Measurements from ENCODE around the gene HSBP1.
A peak's percentile ranks its signal among the peaks of the same experiment; 100 is the strongest.

Gene HSBP1

DNA sequence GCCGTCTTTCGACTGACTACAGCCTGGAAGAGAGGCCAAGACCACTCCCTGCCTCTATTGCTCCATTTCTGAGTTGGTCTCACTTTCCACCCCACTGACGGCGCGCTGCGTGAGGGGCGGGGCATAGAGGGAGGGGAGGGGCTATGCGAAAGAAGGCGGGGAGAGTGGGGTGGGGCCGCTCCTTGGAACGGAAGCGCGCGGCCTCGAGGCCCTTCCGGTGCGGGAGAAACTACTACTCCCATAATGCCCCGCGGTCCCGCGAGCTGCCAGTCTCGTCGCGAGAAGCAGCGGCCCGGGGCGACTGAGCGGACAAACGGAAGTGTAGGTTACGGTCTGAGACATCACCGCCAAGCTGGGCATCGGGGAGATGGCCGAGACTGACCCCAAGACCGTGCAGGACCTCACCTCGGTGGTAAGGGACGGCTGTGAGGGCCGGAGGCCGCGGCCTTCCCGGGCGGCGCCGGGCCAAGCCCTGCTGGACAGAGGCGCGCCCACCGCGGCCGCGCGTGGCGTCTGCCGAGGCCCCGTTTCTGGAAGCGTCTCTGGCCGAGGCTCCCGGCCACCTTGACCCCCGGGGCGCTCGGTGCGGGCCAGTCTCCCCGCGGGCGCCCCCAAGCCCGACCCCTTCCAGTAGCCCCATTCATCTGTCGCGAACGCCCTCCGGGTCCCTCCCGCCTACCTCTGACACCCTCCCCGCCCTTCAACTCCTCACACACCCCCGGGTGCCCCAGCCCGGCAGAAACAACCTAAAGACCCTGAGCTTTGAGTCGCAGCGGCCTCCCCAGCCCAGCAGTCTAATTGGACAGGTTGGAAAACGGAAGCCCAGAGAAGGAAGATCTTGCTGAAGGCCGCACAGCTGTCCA is at the start of gene HSBP1:
Gene HSBP1 (plus strand): TSS at position 269 of the 863 bp plus-strand sequence. CDS start 99 bp downstream, at position 368.
- peak; percentile 94 for DNase-seq (ENCODE audit: low spot score)

- no peak for DNase-seq (ENCODE audit: low spot score)
These were observed 45.4 kb upstream of the HSBP1 start for GRCh38 chr16:83762141-83762991.

DNA sequence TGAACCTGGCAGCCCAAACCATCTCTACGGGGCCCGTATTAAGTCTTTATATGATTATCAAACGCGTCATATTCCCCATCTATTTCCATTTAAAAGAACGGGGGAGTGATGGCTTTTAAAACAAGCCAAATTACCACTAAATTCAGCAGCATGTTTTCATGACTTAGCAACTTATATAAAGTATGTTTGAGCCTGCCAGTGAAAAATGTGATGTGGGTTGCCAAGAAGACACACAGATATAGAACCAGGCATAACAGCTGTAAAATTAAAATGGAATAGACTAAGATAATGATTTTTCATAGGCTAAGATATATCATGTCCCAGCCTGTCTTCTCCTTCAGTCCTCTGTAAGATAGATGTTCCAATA is 44.8 kb upstream of the HSBP1 start:
- no peak for DNase-seq (ENCODE audit: low spot score)

- DNase-seq (ENCODE audit: low spot score): peak; percentile 61
These were observed 38.8 kb upstream of the HSBP1 start for GRCh38 chr16:83768986-83769385.

DNA sequence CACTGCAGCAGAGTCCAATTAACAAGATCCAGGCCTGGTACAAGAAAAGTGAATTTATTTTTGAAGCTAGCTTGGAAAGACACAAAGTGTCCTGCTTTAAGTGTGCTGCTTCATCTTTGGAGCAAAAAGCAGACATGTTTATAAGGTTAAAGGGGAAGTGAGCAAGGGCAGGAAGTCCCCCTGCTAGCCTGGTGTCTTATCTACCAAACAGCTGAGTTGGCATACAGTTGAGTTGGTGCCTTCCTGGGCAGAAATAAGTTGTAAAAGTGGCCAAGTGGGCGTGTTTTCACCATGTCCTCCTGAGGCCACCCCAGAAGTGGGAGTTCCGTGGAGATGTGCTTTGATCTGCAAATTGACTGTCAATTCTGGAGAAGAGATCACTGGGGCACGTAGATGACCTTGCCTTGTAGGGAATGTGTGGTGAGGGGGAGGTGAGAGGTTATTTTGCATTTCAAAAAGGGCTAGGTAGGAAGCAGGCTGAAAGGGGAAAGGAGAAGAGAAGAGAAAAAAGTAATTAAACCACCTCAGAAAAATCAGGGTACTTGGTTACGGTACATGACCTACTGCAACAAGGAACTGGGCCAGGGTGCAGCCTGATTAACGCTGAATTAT is 38.3 kb upstream of the HSBP1 start:
- DNase-seq (ENCODE audit: low spot score): peak; percentile 48

DNA sequence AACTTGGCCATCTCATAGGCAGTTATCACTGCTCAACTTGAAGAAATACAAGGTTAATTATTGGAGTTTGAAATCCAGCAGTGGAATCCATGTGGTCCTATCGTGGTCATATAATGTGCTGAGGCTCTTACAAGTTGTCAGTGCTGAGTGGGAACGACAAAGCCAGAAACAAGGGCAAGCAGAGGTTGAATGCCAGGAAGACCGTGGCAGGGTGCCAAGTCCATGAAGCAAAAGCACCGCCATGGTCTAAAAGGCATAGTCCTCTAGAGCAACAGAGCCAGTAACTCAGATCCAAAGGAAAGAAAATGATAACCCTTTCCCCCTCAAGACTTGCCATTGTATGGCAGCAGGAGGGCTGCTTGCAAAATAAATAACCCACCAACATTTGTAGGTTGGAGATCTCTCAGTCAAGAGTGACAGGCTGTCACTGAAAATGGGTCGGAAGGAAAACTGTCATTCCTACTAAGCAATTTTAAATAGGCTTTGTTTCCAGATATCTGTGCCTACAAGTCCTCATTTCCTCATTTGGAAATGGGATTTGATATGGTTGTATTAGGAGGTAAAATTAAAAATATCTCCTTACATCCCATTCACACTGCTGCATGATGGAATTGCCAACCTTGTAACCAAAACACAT is 36.4 kb upstream of the HSBP1 start:
- peak; percentile 38 for DNase-seq (ENCODE audit: low spot score)

GRCh38 chr16:83772806-83773205 is 35.0 kb upstream of the HSBP1 start:
- no peak for DNase-seq (ENCODE audit: low spot score)

DNA sequence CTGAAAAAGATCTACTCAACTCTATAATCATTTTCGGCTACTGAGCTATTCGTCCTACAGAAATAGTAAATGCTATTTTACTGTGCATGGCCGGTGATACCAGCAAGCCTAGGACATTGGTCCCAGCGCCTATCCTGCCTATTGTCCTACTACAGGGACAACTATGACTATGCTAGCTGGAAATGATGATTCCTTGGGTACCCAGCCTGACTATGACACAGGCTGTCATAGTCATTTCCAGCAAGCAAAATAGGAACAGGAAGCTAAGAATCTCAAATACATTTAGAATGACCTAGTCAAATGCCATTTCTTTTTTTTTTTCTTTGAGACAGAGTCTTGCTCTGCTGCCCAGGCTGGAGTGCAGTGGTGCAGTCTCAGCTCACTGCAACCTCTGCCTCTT is 33.7 kb upstream of the HSBP1 start:
- peak; percentile 83 for DNase-seq (ENCODE audit: low spot score)

DNA sequence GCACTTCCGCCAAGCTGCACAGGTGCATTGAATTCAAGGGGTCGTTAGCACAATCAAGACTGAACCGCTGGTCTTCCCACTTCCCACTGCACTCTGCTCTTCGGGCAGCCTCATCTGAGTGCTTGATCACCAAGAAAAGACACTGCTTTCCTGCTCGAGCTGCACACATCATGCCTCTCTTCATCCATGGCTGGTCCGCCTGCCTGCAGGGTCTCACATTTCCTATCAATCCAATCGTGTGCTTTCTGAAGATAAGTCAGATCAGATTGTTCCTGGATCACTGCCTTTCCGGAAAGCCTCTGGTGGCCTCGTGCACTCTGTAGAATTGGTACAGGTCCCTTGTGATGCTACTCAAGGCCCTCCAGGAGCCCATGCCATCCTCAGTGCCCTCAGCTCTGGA is 30.8 kb upstream of the HSBP1 start:
- DNase-seq (ENCODE audit: low spot score): no peak

GRCh38 chr16:83779886-83780285 is 27.9 kb upstream of the HSBP1 start:
- DNase-seq (ENCODE audit: low spot score): no peak

DNA sequence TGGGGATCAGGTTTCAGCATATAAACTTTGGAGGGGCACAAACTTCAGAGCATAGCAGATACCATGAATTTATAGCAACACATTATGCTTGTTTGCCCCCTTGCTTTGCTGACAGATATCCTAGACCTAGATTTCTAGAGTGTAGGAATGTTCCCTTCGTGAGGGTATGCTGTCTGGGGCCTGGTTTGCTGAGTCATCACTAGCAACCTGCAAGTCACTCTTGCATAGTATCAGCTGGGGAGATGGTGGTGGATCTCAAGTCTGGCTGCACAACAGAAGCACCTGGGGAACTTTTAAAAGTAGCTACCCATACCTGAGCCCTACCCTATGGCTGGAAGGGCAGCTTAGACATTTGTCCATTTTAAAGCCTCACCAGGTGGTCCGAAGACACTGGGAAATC is 22.3 kb upstream of the HSBP1 start:
- no peak for DNase-seq (ENCODE audit: low spot score)

- no peak for DNase-seq (ENCODE audit: low spot score)
These were observed 18.0 kb upstream of the HSBP1 start for GRCh38 chr16:83789642-83790401.

DNA sequence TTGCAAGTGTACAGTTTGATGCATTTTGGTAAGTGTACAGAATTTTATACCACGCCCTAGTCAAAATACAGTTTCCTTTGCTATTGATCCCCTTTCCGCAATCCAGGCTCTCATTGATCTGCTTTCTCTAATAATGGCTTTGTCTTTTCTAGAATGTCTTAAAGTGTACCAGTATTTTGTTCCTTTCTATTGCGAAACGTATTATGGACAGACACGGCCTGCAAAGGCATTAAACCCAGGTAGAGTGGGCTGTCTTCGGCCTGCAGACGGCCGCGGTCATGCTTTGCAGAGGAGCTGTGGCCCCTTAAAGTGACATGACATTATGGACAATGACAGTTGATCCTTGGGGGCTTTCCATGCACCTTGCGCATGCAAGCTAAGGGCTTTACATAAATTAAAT is 15.9 kb upstream of the HSBP1 start:
- DNase-seq (ENCODE audit: low spot score): no peak

DNA sequence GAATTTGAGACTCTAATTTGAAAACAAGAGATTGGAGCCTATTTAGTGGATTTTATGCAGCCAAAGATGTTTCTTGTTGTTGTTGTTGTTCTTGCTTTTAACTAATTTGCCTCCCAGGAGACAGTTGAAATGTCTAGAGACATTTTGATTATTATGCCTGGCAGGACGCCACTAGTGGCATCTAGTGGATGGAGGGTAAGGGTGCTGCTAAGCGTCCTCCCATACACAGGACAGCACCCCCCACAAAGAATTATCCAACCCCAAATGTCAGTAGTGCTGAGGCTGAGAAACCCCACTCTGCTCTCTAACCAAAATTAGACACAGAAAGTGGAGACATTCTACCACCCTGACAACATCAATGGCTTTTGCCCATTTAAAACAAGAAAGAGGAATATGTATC is 15.4 kb upstream of the HSBP1 start:
- no peak for DNase-seq (ENCODE audit: low spot score)

DNA sequence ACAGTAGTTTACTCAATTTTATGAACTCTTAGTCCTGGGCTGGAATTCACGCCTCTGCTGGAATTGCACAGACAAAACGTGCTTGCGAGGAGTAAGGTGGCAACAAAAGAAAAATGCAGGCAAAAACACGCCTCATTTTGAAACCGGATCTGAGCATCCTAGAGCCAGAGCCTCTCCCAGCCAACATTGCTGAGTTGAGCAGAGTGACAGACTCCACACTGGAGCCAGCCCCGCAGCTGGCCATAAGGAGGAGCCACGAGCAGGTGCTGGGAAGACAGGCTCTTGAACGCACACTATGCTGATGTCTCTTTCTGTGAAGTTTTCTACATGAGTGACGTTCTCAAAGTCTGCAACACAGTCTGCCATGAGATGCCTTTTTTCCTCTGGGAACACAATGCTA is 14.6 kb upstream of the HSBP1 start:
- DNase-seq (ENCODE audit: low spot score): no peak

DNA sequence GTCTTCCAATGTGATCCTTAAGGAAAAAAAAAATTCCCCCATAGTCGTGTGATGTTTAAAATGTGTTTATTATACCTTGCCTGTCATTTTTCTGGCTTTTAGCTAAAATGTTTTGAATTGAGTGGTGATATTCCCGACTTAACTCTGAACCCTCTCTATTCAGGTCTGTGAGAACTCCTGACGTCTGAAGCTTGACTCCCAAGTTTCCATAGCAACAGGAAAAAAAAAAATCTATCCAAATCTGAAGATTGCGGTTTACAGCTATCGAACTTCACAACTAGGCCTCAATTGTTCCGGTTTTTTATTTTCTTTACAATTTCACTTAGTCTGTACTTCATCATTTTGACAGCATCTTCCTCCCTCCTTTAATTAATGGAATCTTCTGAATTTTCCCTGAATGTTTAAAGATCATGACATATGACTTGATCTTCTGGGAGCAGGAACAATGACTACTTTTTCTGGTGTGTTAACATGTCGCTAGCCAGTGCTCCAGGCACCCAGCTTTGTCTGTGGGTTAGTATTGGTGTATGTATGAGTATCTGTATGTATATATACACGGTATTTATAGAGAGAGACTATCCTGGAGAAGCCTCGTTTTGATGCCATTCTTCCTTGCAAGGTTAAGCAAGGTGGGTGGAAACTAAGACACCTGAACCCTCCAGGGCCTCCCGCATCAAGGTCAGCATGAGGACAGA is 12.8 kb upstream of the HSBP1 start:
- no peak for DNase-seq (ENCODE audit: low spot score)

- peak; percentile 35 for DNase-seq (ENCODE audit: low spot score)
These were observed 10.8 kb upstream of the HSBP1 start for GRCh38 chr16:83797013-83797412.

- peak; percentile 40 for DNase-seq (ENCODE audit: low spot score)
These were observed 8.4 kb upstream of the HSBP1 start for GRCh38 chr16:83799336-83799735.

DNA sequence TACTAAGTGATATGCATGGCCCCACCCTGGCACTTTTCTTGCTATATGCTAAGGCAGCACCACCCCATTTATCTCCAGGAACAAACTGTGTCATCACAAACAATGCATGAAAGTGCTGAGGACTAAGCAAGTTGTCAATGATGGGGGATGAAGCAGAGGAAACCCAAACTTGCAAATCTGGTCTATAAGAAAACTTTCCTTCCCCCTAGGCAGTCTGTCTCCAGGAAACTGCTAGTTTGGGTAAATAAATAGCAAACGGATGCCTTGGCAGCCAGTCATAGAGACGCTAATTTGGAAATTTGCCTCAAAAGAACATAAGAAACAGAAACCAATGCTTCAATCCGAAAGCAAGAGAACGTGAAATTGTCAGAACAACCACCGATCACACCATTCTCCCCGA is 5.6 kb upstream of the HSBP1 start:
- DNase-seq (ENCODE audit: low spot score): peak; percentile 67

- no peak for DNase-seq (ENCODE audit: low spot score)
These were observed 5.1 kb upstream of the HSBP1 start for GRCh38 chr16:83802554-83803205.
